GM12891 (cell line): ENCODE results near the gene TTN.

Source experiments
- POLR2A ChIP-seq: IDR thresholded peaks from 2 replicates; pipeline ENCODE4 v1.6.1; 2011; ENCODE audit warnings: low read depth, low read length, control low read depth
- POLR2AphosphoS5 ChIP-seq: IDR thresholded peaks from 2 replicates; pipeline ENCODE4 v1.6.1; 2011; ENCODE audit warnings: low read depth, low read length, control low read depth
- SPI1 ChIP-seq: IDR thresholded peaks from 2 replicates; pipeline ENCODE4 v1.6.1; 2011; ENCODE audit warnings: low read depth, low read length, control low read depth
- TAF1 ChIP-seq: IDR thresholded peaks from 2 replicates; pipeline ENCODE4 v1.6.1; 2011; ENCODE audit warnings: low read depth, low read length, control low read depth

DNA sequence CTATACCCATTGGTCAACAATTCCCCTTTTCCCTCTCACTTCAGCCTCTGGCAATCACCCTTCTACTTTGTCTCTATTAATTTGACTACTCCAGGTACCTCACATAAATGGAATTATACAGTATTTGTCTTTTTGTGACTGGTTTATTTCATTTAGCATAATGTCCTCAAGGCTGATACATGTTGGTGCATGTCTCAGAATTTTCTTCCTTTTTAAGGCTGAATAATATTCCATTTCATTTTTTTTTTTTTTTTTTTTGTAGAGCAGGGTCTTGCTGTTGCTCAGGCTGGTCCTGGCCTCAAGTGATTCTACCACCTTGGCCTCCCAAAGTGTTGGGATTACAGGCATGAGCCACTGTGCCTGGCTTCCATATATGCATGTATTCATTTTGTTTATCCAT, 330.7 kb downstream of the TTN start:
- TF ChIP-seq POLR2A (no peak), TAF1 (no peak), POLR2AphosphoS5 (no peak), SPI1 (no peak)
